Heart left ventricle (tissue), 13 donors: ENCODE data around the gene RREB1.

Source experiments
- POLR2A ChIP-seq, 2 donors: fragments of 450-650 bp; IDR thresholded peaks; one replicate each; pipeline ENCODE4 v1.6.1; 2017; ENCODE audit warnings: antibody characterized with exemption in 2 of 2, mild to moderate bottlenecking in 2 of 2, moderate library complexity in 2 of 2
- TF ChIP-seq, protein P1 (sequence below), 12 donors: fragments of 200-600 bp; sonication (generic) in 4 of 12; IDR thresholded peaks; one replicate each; pipeline versions ENCODE4 v1.5.0 to v1.8.0; 2018 to 2022; ENCODE audit warnings: antibody characterized with exemption in 12 of 12, mild to moderate bottlenecking in 5 of 12
- donor health status: ischemic (EF 13 %, LVEDD 7.1; RV severe dilation, severe dysfunction).
- donor health status: DM: no; HTN: yes; CAD: no.
- donor health status: DM: no; HTN: no; CAD: no.
- donor health status: ischemic (EF 25% LVEDD 6.9; RV normal size, moderate dysfunction).
- donor health status: ischemic (EF 25% LVEDD 5.7; RV mildly dilated, moderate dysfunction).
- donor health status: ischemic (EF 35%, LVEDD 5.7; RV mildly dilated, moderate dysfunction).
- donor health status: nonischemic (EF 11% LVEDD 7.7; RV severe dilation, severe dysfunction).
- donor health status: DM: yes; HTN: yes; CAD: no.
- donor health status: PGD.
- donor health status: ischemic (EF 29% LVEDD 5.4; RV normal size, mild dysfunction).
- donor health status: nonischemic (EF 23%, LVEDD 6.1; RV moderate dilation, normal function).

GRCh38 chr6:7126754-7127153 lies 19.0 kb downstream of the RREB1 start:
- TF ChIP-seq POLR2A (IDR thresholded peaks at IDR 0.05), result no peak
- TF ChIP-seq, protein P1, sequence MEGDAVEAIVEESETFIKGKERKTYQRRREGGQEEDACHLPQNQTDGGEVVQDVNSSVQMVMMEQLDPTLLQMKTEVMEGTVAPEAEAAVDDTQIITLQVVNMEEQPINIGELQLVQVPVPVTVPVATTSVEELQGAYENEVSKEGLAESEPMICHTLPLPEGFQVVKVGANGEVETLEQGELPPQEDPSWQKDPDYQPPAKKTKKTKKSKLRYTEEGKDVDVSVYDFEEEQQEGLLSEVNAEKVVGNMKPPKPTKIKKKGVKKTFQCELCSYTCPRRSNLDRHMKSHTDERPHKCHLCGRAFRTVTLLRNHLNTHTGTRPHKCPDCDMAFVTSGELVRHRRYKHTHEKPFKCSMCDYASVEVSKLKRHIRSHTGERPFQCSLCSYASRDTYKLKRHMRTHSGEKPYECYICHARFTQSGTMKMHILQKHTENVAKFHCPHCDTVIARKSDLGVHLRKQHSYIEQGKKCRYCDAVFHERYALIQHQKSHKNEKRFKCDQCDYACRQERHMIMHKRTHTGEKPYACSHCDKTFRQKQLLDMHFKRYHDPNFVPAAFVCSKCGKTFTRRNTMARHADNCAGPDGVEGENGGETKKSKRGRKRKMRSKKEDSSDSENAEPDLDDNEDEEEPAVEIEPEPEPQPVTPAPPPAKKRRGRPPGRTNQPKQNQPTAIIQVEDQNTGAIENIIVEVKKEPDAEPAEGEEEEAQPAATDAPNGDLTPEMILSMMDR (IDR thresholded peaks at IDR 0.05), result no peak
